ENCODE data around the gene CEPT1.

DNA sequence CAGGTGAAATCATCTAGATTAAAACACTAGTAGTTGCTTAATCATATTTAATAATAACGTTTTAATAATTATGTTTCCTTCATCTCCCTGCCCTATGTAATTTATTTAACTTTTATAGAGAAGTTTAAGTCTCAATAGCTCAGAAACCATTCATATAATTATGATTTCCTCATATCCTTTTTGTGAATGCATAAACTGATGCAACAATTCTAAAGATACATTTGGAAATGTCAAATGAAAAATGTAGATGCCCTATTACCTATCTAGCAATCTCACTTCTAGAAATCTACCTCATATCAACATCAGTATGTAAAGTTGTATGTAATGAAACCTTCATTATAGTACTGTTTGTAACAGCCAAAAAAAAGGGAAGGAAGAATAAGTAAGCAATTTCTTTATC, 10.6 kb upstream of the CEPT1 start:
- TF ChIP-seq CTCF (IDR thresholded peaks at IDR 0.05; ENCODE audit: borderline replicate concordance, extremely low read depth, low read length, poor library complexity, severe bottlenecking) (no peak), EZH2 (IDR thresholded peaks at IDR 0.05; ENCODE audit: borderline replicate concordance, low read depth, low read length, severe bottlenecking) (no peak)
